GM19467 (cell line): Measurements from ENCODE around the gene TFF2.

Experiments used
- ATAC-seq: cut with Tn5 transposase; IDR thresholded peaks from one replicate; pipeline ENCODE4 v1.9.1; 2021; ENCODE audit warnings: mild to moderate bottlenecking, moderate library complexity; ENCODE audit not compliant: unreplicated experiment

TFF2 gene

DNA sequence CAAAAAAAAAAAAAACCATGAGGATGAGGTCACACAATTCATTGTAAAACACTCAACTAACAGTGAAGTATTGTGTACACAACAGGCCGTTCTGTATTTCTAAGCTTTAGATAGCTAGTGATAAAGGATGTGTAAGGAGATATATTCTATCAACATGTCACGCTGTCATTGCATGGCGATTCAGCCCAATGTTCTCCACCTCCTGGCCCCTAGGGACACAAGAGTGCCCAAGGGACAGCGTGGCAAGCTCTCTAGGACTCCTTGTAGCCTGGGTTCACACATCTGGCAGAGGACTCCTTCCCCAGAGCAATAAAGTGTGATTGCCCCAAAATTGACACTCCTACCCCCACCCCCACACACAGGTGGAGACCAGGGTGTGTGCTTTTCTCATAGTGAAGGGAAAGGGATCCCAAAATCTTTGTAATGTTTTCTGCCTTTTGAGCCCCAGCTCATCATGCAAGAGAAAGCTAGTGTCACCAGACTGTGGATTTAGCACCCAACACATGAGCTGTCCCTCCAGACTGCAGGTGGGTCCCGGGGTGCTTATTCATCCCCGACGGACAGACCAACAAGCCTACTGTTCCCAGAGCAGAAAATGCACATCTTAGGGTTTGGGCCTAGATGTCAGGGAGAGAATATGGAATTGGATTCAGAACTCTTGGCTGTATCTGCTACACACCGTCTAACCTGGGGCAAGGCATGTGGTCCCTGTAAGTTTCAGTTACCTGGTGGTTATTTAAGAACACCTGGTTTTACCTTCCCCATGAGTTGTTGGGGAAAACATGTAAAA is 33.6 kb upstream of the TFF2 start:
- ATAC-seq, result no peak

DNA sequence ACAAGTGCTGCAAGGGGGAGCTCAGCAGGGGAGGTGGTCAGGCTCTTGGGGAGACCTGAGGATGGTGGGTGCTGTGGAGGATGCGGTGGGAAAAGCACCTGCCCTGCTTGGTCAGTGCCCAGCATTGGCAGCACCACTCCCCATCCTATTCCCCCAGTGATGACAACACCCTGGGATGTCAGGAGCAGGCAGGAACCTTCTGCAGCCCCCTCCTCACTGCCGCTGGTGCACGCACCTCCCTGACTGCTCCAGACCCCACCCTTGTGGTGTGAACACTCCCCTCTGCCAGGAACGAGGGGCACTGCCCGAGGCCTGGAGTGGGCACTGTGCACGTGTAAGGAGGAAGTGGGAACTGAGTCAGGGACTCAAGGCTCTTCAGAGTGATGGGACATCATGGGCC is 32.5 kb upstream of the TFF2 start:
- no peak for ATAC-seq

DNA sequence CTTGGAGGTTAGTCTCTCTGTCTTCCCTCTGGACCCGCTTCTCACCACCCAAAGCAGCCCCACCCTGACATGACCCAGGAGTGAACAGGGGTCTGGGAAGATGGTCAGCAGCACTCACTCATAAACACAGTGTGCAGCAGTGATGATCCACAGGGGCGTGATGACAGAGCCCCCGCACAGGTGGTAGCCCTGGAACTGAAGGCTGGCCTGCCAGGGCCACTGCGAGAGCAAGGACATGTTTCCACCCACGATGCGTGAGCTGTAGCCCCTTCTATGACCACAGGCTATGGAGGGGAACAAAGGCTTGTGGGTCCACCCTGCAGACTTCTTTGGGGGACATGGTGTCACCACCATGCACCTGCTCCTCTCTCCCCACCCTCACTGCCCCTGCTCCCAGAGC is 32.1 kb upstream of the TFF2 start:
- ATAC-seq, result no peak

DNA sequence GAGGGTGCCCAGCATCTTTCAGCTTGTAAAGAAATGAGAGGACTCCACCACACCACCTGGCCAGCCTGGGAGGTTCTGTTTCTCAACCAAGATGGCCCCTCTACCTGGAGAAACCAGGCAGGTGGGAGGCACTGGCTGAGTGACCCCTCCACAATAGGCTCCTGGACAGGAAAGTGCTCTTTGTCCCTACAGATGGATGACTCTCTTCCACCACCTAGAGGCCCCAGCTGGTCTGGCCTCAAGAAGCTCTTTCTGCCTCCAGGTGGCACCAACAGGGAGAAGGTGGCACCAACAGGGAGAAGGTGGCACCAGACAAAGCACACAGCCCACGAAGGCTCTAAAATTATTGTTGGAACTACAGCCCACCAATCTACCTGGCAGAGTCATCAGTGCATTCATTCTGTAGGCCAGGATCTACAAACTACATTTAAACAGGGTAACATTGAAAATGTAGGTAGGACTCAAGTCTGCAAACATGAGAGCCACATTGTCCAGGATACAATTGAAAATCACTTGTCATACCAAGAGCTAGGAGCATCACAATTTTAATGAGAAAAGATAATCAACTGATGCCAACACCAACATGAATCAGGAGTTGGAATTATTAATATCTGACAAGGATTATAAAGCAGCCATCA is 30.7 kb upstream of the TFF2 start:
- no peak for ATAC-seq

DNA sequence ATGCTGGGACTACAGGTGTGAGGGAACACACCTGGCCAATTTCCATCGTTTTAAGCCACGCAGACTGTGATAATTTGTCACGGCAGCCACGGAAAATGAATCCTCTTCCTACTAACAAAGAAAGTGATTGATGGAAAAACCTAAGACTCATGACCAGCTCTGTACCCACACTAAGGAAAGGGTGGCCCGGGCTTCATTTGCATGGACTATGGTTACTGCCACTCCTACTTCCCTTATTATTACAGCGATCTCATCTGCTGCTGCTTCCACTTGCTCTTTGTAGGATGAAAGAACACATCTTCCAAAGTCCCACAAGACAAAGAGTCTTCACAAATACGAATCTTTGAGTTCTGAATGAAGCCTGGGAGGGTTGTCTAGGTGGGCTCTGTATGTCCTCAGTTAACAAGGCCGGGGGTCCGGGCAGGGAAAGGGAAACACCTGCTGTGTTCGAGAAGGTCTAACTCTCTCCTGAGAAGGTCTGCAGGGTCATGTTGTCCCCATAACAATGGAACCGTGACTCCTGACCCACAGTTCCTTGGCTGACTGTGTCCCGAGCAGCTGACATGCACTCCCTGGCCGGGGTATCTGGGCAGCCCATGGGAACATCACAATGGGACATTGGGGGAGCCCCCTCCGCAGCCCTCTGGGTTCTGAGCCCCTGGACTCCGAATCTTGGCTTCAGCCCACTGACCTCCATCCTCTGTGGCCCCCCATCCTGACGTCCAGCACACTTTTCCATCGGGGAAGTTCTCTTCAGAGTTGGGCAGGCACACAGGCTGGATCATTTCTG is 28.8 kb upstream of the TFF2 start:
- no peak for ATAC-seq

DNA sequence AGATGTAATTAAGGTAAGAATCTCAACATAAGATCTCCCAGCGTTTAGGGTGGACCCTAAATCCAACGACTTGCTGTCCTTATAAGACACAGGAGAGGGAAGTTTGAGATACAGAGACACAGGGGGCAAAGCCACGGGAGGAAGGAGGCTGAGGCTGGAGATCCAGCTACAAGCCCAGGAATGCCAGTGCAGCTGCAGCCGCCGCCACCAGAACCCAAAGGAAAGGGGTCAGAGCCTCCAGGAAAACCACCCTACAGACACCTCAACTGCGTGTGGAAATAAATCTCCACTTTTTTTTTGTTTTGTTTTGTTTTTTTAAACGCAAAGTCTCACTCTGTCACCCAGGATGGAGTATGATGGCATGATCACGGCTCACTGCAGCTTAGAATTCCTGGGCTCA is 27.6 kb upstream of the TFF2 start:
- ATAC-seq, result no peak

DNA sequence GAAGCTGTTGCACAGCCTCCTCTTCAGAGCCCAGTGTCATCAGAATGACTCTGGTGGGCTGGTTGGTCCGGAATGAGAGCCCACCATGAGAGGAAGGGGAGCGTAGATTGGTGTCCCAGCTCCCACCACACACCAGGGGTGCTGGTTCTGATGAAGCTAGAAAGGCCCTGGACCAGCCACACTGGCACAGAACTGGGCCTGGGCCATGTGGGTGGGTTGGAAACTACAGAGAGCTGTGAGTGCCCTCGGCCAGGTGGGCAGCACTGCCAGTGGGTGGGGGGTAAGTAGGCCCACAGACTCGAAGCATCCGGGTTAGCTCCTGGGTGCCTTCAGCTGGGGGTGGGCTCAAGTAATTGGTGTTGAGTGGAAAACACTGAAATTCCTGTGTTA is 27.2 kb upstream of the TFF2 start:
- no peak for ATAC-seq

DNA sequence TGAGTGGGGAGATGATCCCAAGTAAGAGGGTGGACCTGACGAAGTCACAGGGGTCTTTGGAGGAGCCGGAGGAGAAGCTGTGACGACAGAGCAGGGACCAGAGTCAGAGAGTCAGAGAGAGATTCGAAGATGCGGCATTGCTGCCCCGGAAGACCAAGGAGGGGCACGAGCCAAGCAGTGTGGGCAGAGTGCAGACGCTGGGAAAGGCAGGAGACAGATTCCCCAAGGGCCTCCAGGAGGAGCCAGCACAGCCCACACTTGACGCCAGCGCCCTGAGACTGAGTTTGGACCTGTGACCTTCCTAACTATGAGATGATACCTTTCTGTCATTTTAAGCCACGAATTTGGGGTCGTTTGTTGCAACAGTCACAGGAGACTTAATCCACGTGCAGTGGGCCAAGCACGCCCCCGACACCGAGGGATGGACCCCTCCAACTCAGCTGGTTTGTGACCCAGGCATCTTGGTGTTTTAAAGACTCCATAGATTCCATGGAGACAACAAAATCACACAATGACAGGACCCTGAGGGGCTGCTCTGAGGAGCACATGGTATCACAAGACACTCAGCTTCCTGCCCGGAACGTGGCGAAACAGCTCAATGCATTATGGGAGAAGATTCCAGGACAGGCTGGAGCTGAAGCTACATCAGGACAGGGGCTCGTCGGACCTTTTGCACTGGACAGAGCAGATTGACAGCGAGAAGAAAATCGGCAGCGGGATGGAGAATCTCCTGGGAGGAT is 26.6 kb upstream of the TFF2 start:
- ATAC-seq, result no peak

DNA sequence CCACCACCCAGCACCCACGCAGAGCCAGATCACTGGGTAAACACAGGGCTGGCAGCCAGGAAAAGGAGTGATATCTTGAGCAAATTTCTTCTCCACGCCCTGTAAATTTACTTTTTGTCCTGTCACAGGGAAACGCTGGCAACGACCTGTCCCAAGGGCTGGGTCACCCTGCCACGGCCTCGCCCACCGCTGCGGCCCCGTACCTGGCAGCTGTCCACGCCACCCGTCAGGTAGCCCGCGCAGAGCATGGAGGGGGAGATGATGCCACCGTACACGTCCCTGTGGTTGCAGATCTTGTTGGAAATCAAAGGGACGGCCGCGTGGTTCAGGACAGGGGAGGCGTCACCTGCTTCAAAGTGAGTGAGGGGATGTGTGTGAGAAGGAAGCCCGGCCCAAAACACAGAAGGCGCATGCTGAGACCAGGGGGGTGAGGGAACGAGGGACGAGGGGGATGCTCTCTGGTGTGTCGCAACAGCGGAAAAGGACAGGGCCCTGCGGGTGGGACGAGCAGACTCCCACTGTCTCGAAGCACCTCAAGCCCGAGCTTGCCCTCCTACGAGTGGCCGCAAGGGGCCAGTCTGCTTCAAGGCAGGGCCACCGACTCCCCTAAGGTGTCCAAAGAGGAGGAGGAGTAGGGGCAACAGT is 25.7 kb upstream of the TFF2 start:
- no peak for ATAC-seq

DNA sequence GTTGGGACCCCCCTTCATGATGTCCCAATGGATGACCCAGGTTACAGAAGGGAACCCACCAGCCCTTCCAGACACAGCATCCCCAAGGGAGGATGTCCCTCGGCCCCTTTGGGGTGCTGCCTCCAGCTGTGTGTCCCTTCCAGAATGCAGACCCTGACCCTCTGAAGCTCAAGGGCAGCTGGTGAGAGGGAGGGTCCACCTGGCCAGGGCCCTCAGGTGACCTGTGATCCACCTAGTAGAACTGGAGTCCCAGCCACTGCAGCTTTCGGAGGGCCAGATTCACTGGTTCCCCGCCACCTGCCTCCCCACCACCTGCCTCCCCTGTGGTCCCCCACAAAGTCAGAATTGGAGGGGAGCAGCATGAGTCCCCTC is 25.2 kb upstream of the TFF2 start:
- ATAC-seq, result no peak

DNA sequence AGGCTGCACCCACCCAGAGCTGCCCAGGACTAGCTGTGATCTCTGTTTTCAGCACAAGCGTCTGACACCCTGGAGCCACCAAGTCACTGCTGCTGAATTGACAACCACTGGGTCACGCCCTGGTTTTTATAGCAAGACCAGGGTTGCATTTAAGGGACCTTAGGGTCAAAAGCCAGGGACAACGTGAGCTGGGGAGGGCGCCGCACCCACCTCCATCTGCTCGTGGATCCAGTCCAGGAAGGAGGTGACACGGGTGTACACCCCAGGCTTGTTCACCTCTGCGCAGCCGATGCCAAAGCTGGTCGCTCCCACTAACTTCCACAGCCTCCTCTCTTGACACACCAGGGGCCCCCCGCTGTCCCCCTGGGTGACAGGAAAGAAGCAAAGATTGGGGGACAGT is 24.7 kb upstream of the TFF2 start:
- no peak for ATAC-seq

DNA sequence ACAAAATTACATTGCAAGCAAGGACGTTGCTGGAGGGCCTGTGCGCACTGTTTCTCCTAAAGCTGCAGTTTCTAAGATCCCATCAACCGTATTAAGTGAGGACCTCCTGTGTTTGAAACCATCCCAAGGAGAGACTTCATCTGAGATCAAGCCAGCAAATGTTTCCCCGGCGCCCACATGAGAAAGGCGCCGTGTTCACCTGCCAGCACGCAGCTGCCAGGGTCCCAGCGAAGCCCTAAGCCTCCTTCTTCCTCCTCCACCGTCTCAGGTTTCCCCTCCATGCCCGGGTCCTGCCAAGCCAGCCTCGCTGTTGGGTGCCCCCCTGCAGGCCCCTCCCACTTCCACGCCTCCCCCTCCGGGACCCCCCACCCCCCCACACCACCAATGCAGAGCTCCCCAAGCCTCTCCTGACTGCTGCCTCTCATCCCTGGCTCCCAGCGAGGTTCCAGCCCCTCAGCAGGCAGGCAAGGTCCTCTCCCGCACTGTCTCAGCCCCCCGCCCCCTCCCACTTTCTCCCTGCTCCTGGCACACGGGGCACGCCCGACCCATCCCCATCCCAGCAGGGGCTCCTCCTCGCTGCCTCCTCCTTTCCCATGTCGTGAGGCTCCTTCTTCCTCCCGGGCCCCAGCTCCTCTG is 24.2 kb upstream of the TFF2 start:
- no peak for ATAC-seq

DNA sequence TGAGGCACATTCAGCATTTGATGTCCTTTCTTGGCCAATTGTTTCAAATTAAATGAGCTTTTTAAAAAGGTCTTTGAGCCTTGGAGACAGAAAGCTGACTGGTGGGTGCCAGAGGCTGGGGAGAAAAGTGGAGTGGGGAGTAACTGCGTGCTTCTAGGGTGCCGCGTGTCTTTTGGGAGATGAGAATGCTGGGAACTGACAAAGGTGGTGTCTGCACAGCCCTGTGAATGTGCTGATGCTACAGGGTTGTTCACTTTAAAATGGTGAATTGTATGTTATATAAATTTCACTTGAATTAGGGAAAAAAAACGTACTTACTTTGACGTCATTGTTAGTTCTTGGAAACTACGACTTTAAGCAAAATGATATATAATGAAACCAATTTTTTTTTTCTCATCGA is 23.7 kb upstream of the TFF2 start:
- no peak for ATAC-seq

DNA sequence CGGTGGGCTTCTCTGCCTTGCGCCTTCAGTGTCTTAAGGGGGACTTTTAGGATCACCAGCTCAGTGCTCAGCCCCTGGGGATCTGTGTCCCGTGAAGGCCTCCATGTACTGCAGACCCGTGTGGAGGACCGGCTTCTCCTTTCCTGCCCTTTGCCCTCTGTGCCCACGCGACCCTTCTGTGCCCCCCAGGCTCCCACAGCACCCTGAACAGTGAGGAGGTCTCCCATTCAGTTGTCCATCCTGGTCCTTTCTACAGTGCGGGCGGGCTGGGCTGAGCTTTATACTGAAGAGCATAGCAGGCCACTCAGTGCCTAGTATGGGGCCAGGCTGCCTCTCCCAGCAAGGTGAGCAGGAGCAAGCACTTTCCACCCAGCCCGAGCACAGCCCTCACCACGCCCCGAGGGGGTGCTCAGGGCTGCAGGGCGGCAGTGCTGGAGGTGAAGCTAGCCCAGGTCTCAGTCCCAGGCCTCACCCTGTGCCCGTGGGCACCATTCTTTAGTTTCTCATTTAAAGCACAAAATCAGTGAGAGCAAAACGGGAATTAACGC is 23.2 kb upstream of the TFF2 start:
- no peak for ATAC-seq

DNA sequence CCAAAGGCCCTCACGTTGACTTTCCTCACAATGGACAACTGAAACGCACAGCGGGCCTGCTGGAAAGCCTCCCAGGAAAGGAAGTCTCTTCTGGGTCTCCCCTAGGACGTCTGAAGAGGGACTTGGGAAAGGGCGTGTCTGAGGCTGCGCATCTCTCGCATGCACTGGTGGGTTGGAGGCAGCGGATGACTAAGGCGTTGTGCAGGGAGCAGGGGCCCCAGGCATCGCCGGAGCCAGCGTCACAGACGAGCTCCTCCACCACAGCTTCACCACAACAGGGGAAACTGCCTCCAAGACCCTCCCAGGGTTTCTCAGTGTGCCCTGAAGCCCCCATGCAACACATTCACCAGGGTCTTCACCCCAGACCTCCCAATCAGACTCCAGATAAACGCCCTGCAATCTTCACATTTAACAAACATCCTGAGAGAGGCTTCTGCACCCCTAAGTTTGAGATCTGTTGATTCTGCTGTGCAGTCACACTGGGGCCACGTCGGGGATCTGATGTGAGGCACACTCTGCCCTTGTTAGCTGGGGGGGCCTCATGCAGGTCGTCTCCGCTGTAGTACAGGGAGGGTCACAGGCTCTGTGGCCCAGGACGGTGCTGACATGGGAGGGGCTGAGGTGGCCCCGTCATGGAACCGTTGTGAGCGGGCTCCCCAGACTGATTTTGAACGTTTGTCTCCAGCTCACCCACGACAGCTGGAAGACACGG is 22.6 kb upstream of the TFF2 start:
- ATAC-seq, result no peak

DNA sequence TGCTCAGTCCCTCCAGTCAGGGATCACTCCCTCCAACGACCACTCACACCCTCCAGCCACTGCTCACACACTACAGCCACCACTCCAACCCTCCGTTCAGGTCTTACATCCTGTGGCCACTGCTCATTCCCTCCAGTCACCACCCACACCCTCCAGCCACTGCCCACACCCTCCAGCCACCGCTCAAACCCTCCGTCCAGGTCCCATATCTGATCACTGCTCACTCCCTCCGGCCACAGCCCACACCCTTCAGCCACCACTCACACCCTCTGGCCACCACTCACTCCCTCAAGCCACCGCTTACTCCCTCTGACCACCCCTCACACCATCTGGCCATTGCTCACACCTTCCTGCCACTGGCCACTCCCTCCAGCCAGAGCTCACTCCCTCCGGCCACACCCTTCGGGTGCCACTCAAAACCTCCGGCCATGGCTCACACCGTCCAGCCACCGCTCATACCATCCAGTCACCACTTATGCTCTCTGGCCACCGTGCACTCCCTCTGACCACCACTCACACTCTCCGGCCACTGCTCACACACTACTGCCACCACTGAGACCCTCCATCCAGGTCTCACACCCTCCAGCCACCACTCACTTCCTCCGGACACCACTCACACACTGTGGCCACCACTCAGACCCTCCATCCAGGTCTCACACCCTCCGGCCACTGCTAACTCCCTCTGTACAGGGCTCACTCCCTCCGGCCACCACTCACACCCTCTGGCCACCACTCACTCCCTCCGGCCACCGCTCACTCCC is 20.3 kb upstream of the TFF2 start:
- no peak for ATAC-seq

DNA sequence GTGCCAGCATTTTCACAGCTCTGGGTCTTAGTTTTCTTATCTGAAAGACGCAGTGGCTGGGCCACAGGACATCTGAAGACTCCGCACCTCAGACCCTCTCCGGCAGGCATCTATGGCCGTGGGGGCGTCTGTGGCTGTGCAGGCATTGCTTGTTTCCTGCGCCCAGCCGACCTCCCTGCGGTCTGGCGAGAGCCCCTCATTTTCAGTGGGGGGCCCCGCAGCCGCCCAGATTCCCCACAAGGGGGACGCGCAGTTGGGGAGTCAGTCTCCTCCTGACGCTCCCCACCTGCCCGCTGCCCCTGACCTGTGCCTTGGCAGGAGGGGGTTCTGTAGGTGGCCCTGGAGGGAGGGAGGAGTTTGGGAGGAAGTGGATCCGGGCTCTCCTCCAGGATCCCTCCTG is 19.0 kb upstream of the TFF2 start:
- ATAC-seq, result no peak

DNA sequence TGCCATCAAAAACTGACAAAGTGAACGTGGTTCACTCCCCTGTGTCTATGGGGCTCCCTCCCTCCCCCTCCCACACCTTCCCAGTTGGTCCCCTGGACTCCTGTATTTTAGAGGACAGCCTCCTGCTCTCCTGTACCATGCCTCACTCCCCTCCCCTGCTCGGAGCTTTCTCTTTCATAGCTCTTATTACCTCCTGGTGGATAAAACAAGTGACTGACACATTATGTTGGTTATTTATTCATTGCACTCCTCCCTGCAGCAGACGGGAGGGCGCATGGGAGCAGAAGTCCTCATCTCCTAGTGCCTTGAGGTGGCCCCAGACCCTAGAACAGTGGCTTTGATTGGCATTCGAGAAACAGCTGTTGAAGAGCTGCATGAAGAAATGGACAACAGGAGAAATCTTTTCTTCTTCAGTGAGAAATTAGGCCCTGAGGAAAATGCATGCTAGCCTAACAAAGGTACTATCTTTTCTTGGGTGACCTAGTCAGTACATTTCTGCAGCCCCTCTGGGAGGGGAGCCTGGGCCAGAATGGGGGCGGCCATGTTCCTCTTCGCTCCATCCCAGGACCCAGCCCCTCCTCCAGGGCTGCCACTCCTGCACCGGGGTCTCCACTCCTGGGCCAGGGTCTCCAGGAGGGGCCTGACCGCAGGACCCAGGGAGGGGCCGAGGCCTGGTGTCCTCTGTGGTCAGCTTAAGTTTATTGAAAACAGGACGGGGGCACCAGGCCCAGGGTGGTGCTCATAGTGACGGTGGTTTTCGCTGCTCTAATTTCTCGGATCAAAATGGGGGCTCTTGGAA is 16.8 kb upstream of the TFF2 start:
- ATAC-seq, result no peak
